ENCODE measurements around the gene TSPEAR.
"Not testable (repeated sequence)": the region's sequence is repeated elsewhere in the genome, so short reads cannot be mapped to it uniquely, and the experiment has no call there.

The TSPEAR gene

GRCh38 chr21:44654576-44655175, 56.7 kb downstream of the TSPEAR start, which contains the start of gene KRTAP12-4:
Gene KRTAP12-4, minus strand, starts transcription at chr21:44654659. Its CDS starts 45 bp downstream, at chr21:44654614.
- DNase-seq: no peak

GRCh38 chr21:44653656-44654575, 57.5 kb downstream of the TSPEAR start:
- no peak for DNase-seq

- no peak for DNase-seq
Measured at GRCh38 chr21:44653123-44653522, 58.2 kb downstream of the TSPEAR start.

GRCh38 chr21:44650973-44651675, 60.2 kb downstream of the TSPEAR start:
- DNase-seq: no peak

GRCh38 chr21:44650265-44650972, 61.0 kb downstream of the TSPEAR start:
- no peak for DNase-seq

- no peak for DNase-seq
Measured at GRCh38 chr21:44649521-44650100, 61.8 kb downstream of the TSPEAR start.

GRCh38 chr21:44648557-44649311, 62.6 kb downstream of the TSPEAR start:
- no peak for DNase-seq

- no peak for DNase-seq
Measured at GRCh38 chr21:44647222-44647552, 64.2 kb downstream of the TSPEAR start.

GRCh38 chr21:44646366-44647221, 64.8 kb downstream of the TSPEAR start, which contains the start of gene KRTAP10-11:
Gene KRTAP10-11, plus strand, starts transcription at chr21:44646414. Its CDS starts 45 bp downstream, at chr21:44646459.
- DNase-seq: not testable (repeated sequence)

GRCh38 chr21:44644878-44645277, 66.5 kb downstream of the TSPEAR start:
- DNase-seq: no peak

- DNase-seq: no peak
Measured at GRCh38 chr21:44643741-44644310, 67.5 kb downstream of the TSPEAR start.

- no peak for DNase-seq
Measured at GRCh38 chr21:44640761-44641160, 70.6 kb downstream of the TSPEAR start.

GRCh38 chr21:44639331-44639655, 72.1 kb downstream of the TSPEAR start:
- DNase-seq: no peak

GRCh38 chr21:44638506-44639330, 72.7 kb downstream of the TSPEAR start:
- not testable (repeated sequence) for DNase-seq

GRCh38 chr21:44637851-44638348, 73.5 kb downstream of the TSPEAR start:
- not testable (repeated sequence) for DNase-seq

- peak in 3 of 56 donors; percentile 12 to 26 (median 14) for DNase-seq
Measured at GRCh38 chr21:44637018-44637850, 74.1 kb downstream of the TSPEAR start, which contains the start of gene KRTAP10-10. Gene KRTAP10-10, plus strand, starts transcription at chr21:44637356. Its CDS starts 62 bp downstream, at chr21:44637418.

All from amygdala (tissue), 56 donors.